IMR-90 (cell line): ENCODE data around the gene TOMM40. TPM values are rescaled to one million over a fixed set of nuclear protein-coding genes. Genes with fewer than 3 reads are reported as not detected.

Experiments
- ATAC-seq: fragments of 200-7000 bp; cut with Tn5 transposase; 2 replicates; pipeline ENCODE4 v1.9.1; 2020; ENCODE audit warnings: low read depth, mild to moderate bottlenecking, moderate library complexity
- BruUV-seq: library from RNA; stranded (reverse); fragments of 400-500 nt; replicated peaks from 2 replicates; lab custom pipeline; 2021; lab: Mats Ljungman, UMichigan
- CTCF ChIA-PET: fragments of 300-600 bp; formaldehyde crosslinking; extraction: SDS; loops from one replicate; lab custom pipeline; 2021; ENCODE audit warnings: antibody characterized with exemption; lab: Yijun Ruan, JAX
- POLR2A ChIA-PET: fragments of 300-600 bp; sonication (Branson Sonifier 250); formaldehyde crosslinking; loops from one replicate; lab custom pipeline; 2022; ENCODE audit warnings: antibody characterized with exemption; ENCODE audit not compliant: unreplicated experiment; lab: Charles Lee
- DNase-seq: peaks from one replicate; pipeline ENCODE4 v3.0.0; 2013
- H2AFZ ChIP-seq: replicated peaks from 2 replicates; pipeline ENCODE3; 2013; ENCODE audit warnings: low read length, mild to moderate bottlenecking; ENCODE audit not compliant: poor library complexity
- H2AK5ac ChIP-seq: 2 replicates; pipeline ENCODE4 v1.6.1; 2013; ENCODE audit warnings: low read depth, low read length, inconsistent platforms
- H2AK9ac ChIP-seq: replicated peaks from 2 replicates; pipeline ENCODE3; 2013; ENCODE audit warnings: mild to moderate bottlenecking, low read depth, low read length, moderate library complexity; ENCODE audit not compliant: poor library complexity
- H2BK120ac ChIP-seq: 2 replicates; pipeline ENCODE4 v1.6.1; 2013; ENCODE audit warnings: low read depth, low read length, inconsistent platforms
- H2BK15ac ChIP-seq: 3 replicates; pipeline ENCODE4 v1.6.1; 2013; ENCODE audit warnings: low read depth, low read length, inconsistent platforms
- H2BK20ac ChIP-seq: 2 replicates; pipeline ENCODE4 v1.6.1; 2013; ENCODE audit warnings: low read depth, mild to moderate bottlenecking, inconsistent platforms, low read length, moderate library complexity
- H2BK5ac ChIP-seq: 2 replicates; pipeline ENCODE4 v1.6.1; 2013; ENCODE audit warnings: mild to moderate bottlenecking, low read depth, low read length, inconsistent platforms; ENCODE audit not compliant: poor library complexity, severe bottlenecking
- H3K14ac ChIP-seq: replicated peaks from 2 replicates; pipeline ENCODE4 v1.6.1; 2013; ENCODE audit warnings: low read depth, low read length, inconsistent platforms
- H3K18ac ChIP-seq: 2 replicates; pipeline ENCODE4 v1.6.1; 2013; ENCODE audit warnings: low read depth, low read length, control low read depth
- H3K23ac ChIP-seq: 2 replicates; pipeline ENCODE4 v1.6.1; 2013; ENCODE audit warnings: low read depth, low read length, inconsistent platforms
- H3K27ac ChIP-seq: 2 replicates; pipeline ENCODE4 v1.5.1; 2013; ENCODE audit warnings: mild to moderate bottlenecking, control low read depth, low read length; ENCODE audit not compliant: insufficient read depth
- H3K27me3 ChIP-seq: 2 replicates; pipeline ENCODE4 v1.6.1; 2013; ENCODE audit warnings: low read length; ENCODE audit not compliant: control insufficient read depth, insufficient read depth
- H3K36me3 ChIP-seq: 2 replicates; pipeline ENCODE4 v1.6.1; 2013; ENCODE audit warnings: low read length, mixed read lengths; ENCODE audit not compliant: control insufficient read depth, insufficient read depth
- H3K4ac ChIP-seq: 2 replicates; pipeline ENCODE4 v1.6.1; 2013; ENCODE audit warnings: low read depth, low read length, inconsistent platforms
- H3K4me1 ChIP-seq: 2 replicates; pipeline ENCODE4 v1.6.1; 2013; ENCODE audit warnings: low read length, mixed read lengths; ENCODE audit not compliant: control insufficient read depth, insufficient read depth
- H3K4me2 ChIP-seq: 2 replicates; pipeline ENCODE4 v1.6.1; 2013; ENCODE audit warnings: low read depth, mild to moderate bottlenecking, control low read depth, low read length, moderate library complexity
- H3K4me3 ChIP-seq: 2 replicates; pipeline ENCODE4 v1.5.1; 2013; ENCODE audit warnings: low read depth, mild to moderate bottlenecking, control low read depth, low read length, moderate library complexity; ENCODE audit not compliant: insufficient read depth
- H3K56ac ChIP-seq: 2 replicates; pipeline ENCODE4 v1.6.1; 2013; ENCODE audit warnings: low read length, inconsistent platforms; ENCODE audit not compliant: insufficient read depth; ENCODE audit errors: extremely low read depth
- H3K79me1 ChIP-seq, 2 experiments: 2 replicates each; pipeline ENCODE4 v1.6.1; 2013; ENCODE audit warnings: low read length in 2 of 2, inconsistent platforms in 1 of 2, low read depth in 1 of 2
- H3K9ac ChIP-seq: 2 replicates; pipeline ENCODE4 v1.6.1; 2013; ENCODE audit warnings: low read depth, low read length, control low read depth
- H3K9me1 ChIP-seq: 2 replicates; pipeline ENCODE4 v1.6.1; 2013; ENCODE audit warnings: low read length, inconsistent platforms; ENCODE audit not compliant: insufficient read depth
- H3K9me3 ChIP-seq: 2 replicates; pipeline ENCODE4 v1.6.1; 2013; ENCODE audit warnings: low read length; ENCODE audit not compliant: control insufficient read depth, insufficient read depth
- H4K20me1 ChIP-seq: 2 replicates; pipeline ENCODE4 v1.6.1; 2013; ENCODE audit warnings: low read length, inconsistent platforms; ENCODE audit not compliant: insufficient read depth
- H4K5ac ChIP-seq: 2 replicates; pipeline ENCODE4 v1.6.1; 2013; ENCODE audit warnings: mild to moderate bottlenecking, low read depth, low read length, control low read depth
- H4K8ac ChIP-seq, 2 experiments: 2 replicates each; pipeline ENCODE4 v1.6.1; 2013; ENCODE audit warnings: low read depth in 2 of 2, low read length in 2 of 2, control low read depth in 1 of 2, inconsistent platforms in 1 of 2
- H4K91ac ChIP-seq: 2 replicates; pipeline ENCODE4 v1.6.1; 2013; ENCODE audit warnings: low read depth, low read length, inconsistent platforms; ENCODE audit not compliant: insufficient read depth
- BHLHE40 ChIP-seq: fragments of 150-350 bp; IDR thresholded peaks from 2 replicates; pipeline ENCODE4 v1.6.1; 2016; ENCODE audit warnings: mild to moderate bottlenecking, low read depth, low read length
- CHD1 ChIP-seq: IDR thresholded peaks from 2 replicates; pipeline ENCODE4 v1.6.1; 2012; ENCODE audit warnings: low read depth, low read length, improper control_type of control experiment
- ELK1 ChIP-seq: fragments of 150-350 bp; IDR thresholded peaks from 2 replicates; pipeline ENCODE4 v1.6.1; 2016; ENCODE audit warnings: low read depth, mild to moderate bottlenecking, low read length, moderate library complexity, borderline replicate concordance
- FOS ChIP-seq: fragments of 150-350 bp; IDR thresholded peaks from 2 replicates; pipeline ENCODE4 v1.6.1; 2016; ENCODE audit warnings: low read depth, low read length
- MAFK ChIP-seq: IDR thresholded peaks from 2 replicates; pipeline ENCODE4 v1.6.1; 2012; ENCODE audit warnings: low read depth, low read length, improper control_type of control experiment
- MAZ ChIP-seq: IDR thresholded peaks from 2 replicates; pipeline ENCODE4 v1.6.1; 2012; ENCODE audit warnings: low read depth, mild to moderate bottlenecking, low read length, improper control_type of control experiment, moderate library complexity, borderline replicate concordance
- MXI1 ChIP-seq: IDR thresholded peaks from 2 replicates; pipeline ENCODE4 v1.6.1; 2012; ENCODE audit warnings: low read depth, mild to moderate bottlenecking, low read length, moderate library complexity, borderline replicate concordance
- NFE2L2 ChIP-seq: fragments of 150-350 bp; IDR thresholded peaks from 2 replicates; pipeline ENCODE4 v1.6.1; 2016; ENCODE audit warnings: low read depth, mild to moderate bottlenecking, low read length
- RAD21 ChIP-seq: IDR thresholded peaks from 2 replicates; pipeline ENCODE4 v1.6.1; 2012; ENCODE audit warnings: low read length, improper control_type of control experiment
- RFX5 ChIP-seq: IDR thresholded peaks from 2 replicates; pipeline ENCODE4 v1.8.0; 2012; ENCODE audit warnings: low read depth, mild to moderate bottlenecking, low read length, moderate library complexity
- SMC3 ChIP-seq: fragments of 150-350 bp; IDR thresholded peaks from 2 replicates; pipeline ENCODE4 v1.6.1; 2016; ENCODE audit warnings: low read depth, mild to moderate bottlenecking, antibody characterized with exemption, low read length, moderate library complexity
- WGBS, 2 experiments: methylation state at CpG; one replicate each; pipeline versions ENCODE4 v1.1.5 to v1.1.7; 2013; ENCODE audit warnings: missing lambda C conversion rate in 2 of 2; ENCODE audit not compliant: insufficient read length in 1 of 2; ENCODE audit errors: extremely low coverage in 2 of 2; 5-methylcytosine and 5-hydroxymethylcytosine counted together
- dilution Hi-C: fragments of 300-500 bp; cut with HindIII; formaldehyde crosslinking; loops from one replicate; pipeline ENCODE4 v1.14.3; 2018; ENCODE audit warnings: low sequenced_read_pairs; ENCODE audit not compliant: unreplicated experiment
- in situ Hi-C: fragments of 300-500 bp; cut with MboI; formaldehyde crosslinking; loops from 3 replicates; pipeline ENCODE4 v1.14.3; 2019; ENCODE audit warnings: low sequenced_read_pairs, inconsistent platforms, mixed read lengths
- intact Hi-C: fragments of 100-400 bp; cut with micrococcal nuclease; formaldehyde crosslinking; loops from 2 replicates; pipeline ENCODE4 v1.10.0; 2022
- polyA plus RNA-seq, 3 experiments: library from polyadenylated mRNA; depleted of rRNA; stranded (reverse); fragments of >200 nt; gene quantifications; 2 replicates each; pipeline ENCODE4 v1.2.3, GENCODE V29; 2012; ENCODE audit warnings: low replicate concordance in 1 of 3
- total RNA-seq: library from RNA; depleted of rRNA; stranded (reverse); fragments of >200 nt; gene quantifications from 2 replicates; pipeline ENCODE4 v1.2.3, GENCODE V29; 2012
- TF ChIP-seq, protein P1 (sequence below): fragments of 150-350 bp; IDR thresholded peaks from 2 replicates; pipeline ENCODE4 v1.6.1; 2017; ENCODE audit warnings: mild to moderate bottlenecking, antibody characterized with exemption, low read length, low read depth
- TF ChIP-seq, protein P2 (sequence below): conservative IDR thresholded peaks from 2 replicates; pipeline ENCODE4 v1.5.1; 2012; ENCODE audit warnings: mild to moderate bottlenecking, low read depth, low read length, improper control_type of control experiment

TOMM40 gene
- total and polyA plus RNA-seq, 2 of the 4 experiments (the other 2 are of a cell fraction) = 54.8 to 62.6 TPM

DNA sequence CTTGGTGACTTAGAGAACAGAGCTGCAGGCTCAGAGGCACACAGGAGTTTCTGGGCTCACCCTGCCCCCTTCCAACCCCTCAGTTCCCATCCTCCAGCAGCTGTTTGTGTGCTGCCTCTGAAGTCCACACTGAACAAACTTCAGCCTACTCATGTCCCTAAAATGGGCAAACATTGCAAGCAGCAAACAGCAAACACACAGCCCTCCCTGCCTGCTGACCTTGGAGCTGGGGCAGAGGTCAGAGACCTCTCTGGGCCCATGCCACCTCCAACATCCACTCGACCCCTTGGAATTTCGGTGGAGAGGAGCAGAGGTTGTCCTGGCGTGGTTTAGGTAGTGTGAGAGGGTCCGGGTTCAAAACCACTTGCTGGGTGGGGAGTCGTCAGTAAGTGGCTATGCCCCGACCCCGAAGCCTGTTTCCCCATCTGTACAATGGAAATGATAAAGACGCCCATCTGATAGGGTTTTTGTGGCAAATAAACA, 33.2 kb downstream of the TOMM40 start:
- H3K27me3 ChIP-seq = no peaks in the 10 kb centered on the region
- ATAC-seq = no peak
- peak overlapping the region; percentile 88 for H3K18ac ChIP-seq
- H2BK15ac ChIP-seq = peak overlapping the region; percentile 10; the same call in 1 of the 3 replicates
- no peak overlapping the region; the same call in 1 of the 2 replicates for H3K4me2 ChIP-seq
- H3K79me1 ChIP-seq = no peaks in the 10 kb centered on the region
- H3K9ac ChIP-seq = peak overlapping the region; percentile 20; the same call in 1 of the 2 replicates
- in situ Hi-C loops (no loop called here), dilution Hi-C loops (no loop called here), intact Hi-C loops (no loop called here)
- CTCF ChIA-PET = interaction anchor here (1.1 kb wide), 1 partner anchor 12 kb away, joined by 4 read pairs; no protein-coding TSS in a partner anchor
- H3K27ac ChIP-seq = peak overlapping the region; percentile 79; the same call in 1 of the 2 replicates
- BruUV-seq = no TSS peak
- peak overlapping the region; percentile 85 for H4K5ac ChIP-seq
- H3K4me3 ChIP-seq = no peak overlapping the region
- H2BK120ac ChIP-seq = peak overlapping the region; percentile 68; the same call in 1 of the 2 replicates
- peak overlapping the region; percentile 55; the same call in 1 of the 2 replicates for H4K91ac ChIP-seq
- POLR2A ChIA-PET = no interaction called here
- no peak for TF ChIP-seq MAFK
- no peak for TF ChIP-seq ELK1
- no peak for TF ChIP-seq RAD21
- no peak for TF ChIP-seq NFE2L2
- TF ChIP-seq RFX5 = no peak
- TF ChIP-seq, protein P1, sequence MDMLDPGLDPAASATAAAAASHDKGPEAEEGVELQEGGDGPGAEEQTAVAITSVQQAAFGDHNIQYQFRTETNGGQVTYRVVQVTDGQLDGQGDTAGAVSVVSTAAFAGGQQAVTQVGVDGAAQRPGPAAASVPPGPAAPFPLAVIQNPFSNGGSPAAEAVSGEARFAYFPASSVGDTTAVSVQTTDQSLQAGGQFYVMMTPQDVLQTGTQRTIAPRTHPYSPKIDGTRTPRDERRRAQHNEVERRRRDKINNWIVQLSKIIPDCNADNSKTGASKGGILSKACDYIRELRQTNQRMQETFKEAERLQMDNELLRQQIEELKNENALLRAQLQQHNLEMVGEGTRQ = no peak
- TF ChIP-seq, protein P2, sequence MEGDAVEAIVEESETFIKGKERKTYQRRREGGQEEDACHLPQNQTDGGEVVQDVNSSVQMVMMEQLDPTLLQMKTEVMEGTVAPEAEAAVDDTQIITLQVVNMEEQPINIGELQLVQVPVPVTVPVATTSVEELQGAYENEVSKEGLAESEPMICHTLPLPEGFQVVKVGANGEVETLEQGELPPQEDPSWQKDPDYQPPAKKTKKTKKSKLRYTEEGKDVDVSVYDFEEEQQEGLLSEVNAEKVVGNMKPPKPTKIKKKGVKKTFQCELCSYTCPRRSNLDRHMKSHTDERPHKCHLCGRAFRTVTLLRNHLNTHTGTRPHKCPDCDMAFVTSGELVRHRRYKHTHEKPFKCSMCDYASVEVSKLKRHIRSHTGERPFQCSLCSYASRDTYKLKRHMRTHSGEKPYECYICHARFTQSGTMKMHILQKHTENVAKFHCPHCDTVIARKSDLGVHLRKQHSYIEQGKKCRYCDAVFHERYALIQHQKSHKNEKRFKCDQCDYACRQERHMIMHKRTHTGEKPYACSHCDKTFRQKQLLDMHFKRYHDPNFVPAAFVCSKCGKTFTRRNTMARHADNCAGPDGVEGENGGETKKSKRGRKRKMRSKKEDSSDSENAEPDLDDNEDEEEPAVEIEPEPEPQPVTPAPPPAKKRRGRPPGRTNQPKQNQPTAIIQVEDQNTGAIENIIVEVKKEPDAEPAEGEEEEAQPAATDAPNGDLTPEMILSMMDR = no peak
- no peak for TF ChIP-seq MXI1
- no peak for TF ChIP-seq FOS
- no peak for TF ChIP-seq CHD1
- no peak for TF ChIP-seq MAZ
- no peak for TF ChIP-seq SMC3
- no peak for TF ChIP-seq BHLHE40
- H2BK5ac ChIP-seq = no peak overlapping the region
- 67% methylated on average over 3 of the region's 8 CpGs; no CpG with 5 or more reads in 1 of the 2 experiments for WGBS, 2 experiments
- H3K23ac ChIP-seq = peak overlapping the region; percentile 50; the same call in 1 of the 2 replicates
- H4K20me1 ChIP-seq = no peaks in the 10 kb centered on the region
- peak overlapping the region; percentile 63 for H2AFZ ChIP-seq
- no peaks in the 10 kb centered on the region for H3K9me3 ChIP-seq
- H3K36me3 ChIP-seq = no peaks in the 10 kb centered on the region
- H3K56ac ChIP-seq = no peak overlapping the region
- H2BK20ac ChIP-seq = peak overlapping the region; percentile 44; the same call in 1 of the 2 replicates
- H3K14ac ChIP-seq = peak overlapping the region; percentile 65
- peak overlapping the region; percentile 90; the same call in 1 of the 2 replicates for H2AK5ac ChIP-seq
- H3K9me1 ChIP-seq = no peaks in the 10 kb centered on the region
- no peak overlapping the region for H2AK9ac ChIP-seq
- H4K8ac ChIP-seq = peak overlapping the region; percentile 41 to 70
- peaks cover 23% of the 10 kb centered on the region for H3K4me1 ChIP-seq
- H3K4ac ChIP-seq = peak overlapping the region; percentile 31
- no peak for DNase-seq
